Diencephalon (tissue), 1 donor: ENCODE measurements around the gene GOLGA8J. TPM values are rescaled to one million over a fixed set of nuclear protein-coding genes. Genes with fewer than 3 reads are reported as not detected.

Experiments
- small RNA-seq: library from RNA; depleted of rRNA; stranded (forward); fragments of <200 nt; gene quantifications from one replicate; pipeline ENCODE3, GENCODE V24; 2014
- total RNA-seq: library from RNA; depleted of rRNA; stranded (reverse); fragments of >200 nt; gene quantifications from one replicate; pipeline ENCODE4 v1.2.3, GENCODE V29; 2014

The GOLGA8J gene, protein sequence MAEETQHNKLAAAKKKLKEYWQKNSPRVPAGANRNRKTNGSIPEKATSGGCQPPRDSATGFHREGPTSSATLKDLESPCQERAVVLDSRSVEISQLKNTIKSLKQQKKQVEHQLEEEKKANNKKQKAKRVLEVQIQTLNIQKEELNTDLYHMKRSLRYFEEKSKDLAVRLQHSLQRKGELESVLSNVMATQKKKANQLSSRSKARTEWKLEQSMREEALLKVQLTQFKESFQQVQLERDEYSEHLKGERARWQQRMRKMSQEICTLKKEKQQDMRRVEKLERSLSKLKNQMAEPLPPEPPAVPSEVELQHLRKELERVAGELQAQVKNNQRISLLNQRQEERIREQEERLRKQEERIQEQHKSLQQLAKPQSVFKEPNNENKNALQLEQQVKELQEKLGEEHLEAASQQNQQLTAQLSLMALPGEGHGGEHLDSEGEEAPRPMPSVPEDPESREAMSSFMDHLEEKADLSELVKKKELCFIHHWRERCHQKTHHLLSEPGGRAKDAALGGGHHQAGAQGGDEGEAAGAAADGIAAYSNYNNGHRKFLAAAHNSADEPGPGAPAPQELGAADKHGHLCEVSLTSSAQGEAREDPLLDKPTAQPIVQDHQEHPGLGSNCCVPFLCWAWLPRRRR
- total RNA-seq = 0.23 TPM

DNA sequence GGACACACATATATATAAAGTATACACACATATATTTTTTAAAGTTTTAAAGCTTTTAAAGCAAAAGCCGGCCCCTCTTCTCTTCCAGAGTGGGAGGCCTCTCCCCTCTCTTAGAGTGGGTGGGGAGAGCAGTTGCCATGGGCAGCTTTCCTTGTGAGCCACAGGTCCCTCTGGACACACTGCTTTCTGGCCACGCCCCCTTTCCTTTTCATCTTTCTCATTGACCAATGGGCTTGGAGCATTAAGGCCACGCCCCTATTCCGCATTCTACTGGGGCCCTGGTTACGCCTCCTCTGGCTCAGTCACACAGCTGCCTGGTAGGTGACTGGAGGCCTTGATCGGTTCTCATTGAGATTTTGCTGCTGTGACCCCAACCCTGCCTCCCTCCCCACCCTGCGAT, at the start of gene GOLGA8J:
GOLGA8J (plus strand) TSS at position 301 of the 400 bp plus-strand sequence; CDS start at position 399, 98 bp downstream.

DNA sequence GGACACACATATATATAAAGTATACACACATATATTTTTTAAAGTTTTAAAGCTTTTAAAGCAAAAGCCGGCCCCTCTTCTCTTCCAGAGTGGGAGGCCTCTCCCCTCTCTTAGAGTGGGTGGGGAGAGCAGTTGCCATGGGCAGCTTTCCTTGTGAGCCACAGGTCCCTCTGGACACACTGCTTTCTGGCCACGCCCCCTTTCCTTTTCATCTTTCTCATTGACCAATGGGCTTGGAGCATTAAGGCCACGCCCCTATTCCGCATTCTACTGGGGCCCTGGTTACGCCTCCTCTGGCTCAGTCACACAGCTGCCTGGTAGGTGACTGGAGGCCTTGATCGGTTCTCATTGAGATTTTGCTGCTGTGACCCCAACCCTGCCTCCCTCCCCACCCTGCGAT, 52.0 kb downstream of the GOLGA8J start, which contains the start of gene GOLGA8T:
GOLGA8T (plus strand) TSS at position 301 of the 400 bp plus-strand sequence; CDS start at position 399, 98 bp downstream.

Small RNA genes within 50 kb of the gene (small RNA-seq; reads per million reads assigned to genes)
- not detected for gene RF00096
- gene RN7SL673P = not detected

Other genes with a start within 250 kb of the GOLGA8J start
- 0.69 TPM for gene GOLGA8T, start 52.1 kb downstream of the GOLGA8J start, total RNA-seq